GM12874 (cell line): ENCODE results near the gene MGLL.
A peak's percentile ranks its signal among the peaks of the same experiment; 100 is the strongest.

ENCODE experiments used
- TF ChIP-seq, protein P1 (sequence below): IDR thresholded peaks from 2 replicates; pipeline ENCODE4 v1.5.1; 2011; ENCODE audit warnings: low read depth, mild to moderate bottlenecking, control low read depth, low read length, moderate library complexity; ENCODE audit not compliant: insufficient read depth

The MGLL gene

DNA sequence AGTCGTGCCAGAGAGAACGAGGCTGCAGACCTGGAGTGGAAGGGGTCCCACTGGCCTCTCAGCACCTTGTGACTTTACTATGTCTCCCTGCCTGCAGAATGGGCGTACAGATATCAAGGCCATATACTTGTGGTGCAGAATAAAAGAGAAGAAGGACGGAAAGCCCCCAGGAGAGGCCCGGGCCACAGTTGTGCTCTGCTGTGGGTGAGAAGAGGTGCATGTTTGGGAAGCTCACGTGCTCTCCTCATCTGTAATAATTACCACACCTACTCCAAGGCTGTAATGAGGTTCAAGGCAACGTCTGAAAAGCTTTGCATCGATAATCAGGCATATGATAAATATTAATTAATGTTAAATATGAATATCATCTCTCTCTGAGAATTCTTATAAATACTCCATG lies 58.0 kb downstream of the MGLL start:
- TF ChIP-seq, protein P1, sequence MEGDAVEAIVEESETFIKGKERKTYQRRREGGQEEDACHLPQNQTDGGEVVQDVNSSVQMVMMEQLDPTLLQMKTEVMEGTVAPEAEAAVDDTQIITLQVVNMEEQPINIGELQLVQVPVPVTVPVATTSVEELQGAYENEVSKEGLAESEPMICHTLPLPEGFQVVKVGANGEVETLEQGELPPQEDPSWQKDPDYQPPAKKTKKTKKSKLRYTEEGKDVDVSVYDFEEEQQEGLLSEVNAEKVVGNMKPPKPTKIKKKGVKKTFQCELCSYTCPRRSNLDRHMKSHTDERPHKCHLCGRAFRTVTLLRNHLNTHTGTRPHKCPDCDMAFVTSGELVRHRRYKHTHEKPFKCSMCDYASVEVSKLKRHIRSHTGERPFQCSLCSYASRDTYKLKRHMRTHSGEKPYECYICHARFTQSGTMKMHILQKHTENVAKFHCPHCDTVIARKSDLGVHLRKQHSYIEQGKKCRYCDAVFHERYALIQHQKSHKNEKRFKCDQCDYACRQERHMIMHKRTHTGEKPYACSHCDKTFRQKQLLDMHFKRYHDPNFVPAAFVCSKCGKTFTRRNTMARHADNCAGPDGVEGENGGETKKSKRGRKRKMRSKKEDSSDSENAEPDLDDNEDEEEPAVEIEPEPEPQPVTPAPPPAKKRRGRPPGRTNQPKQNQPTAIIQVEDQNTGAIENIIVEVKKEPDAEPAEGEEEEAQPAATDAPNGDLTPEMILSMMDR, result no peak

DNA sequence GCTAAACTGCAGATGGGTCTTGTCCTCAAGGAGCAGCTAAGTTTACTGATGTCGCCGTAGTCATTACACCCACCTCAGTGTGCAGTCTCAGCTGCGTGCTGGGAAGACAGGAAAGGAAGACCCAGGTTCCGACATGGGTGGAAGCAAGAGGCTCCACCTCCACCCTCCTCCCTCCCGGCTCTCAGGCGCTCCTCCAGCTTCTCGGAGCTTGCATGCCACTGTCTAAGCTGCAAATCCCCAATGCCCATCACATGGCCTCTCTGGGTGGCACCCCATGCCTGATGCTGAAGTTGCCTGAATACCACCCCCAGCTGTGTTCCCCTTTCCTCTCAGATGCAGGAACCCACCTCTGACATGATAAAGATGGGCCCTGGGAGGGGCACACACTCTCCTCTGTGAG lies 58.5 kb downstream of the MGLL start:
- TF ChIP-seq, protein P1, result no peak

DNA sequence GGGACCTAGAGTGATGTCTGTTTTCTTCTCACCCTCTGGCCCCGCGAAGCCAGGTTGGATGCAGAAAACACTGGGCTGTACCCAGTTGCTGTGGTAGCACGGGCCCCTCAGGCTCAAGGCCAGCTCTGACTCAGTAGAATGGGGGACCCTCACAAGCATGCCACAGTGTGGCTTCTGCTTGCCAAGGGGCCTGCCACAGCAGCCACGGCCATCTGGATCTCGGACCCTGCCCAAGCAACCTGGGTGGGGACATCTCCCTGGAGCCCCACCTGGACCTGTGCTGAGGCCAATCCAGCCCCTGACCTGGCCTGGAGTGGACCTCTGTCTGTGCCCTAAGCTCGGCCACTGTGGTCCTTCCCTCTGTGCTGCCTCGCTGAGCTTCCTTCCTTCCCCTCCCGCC lies 59.0 kb downstream of the MGLL start:
- TF ChIP-seq, protein P1, result no peak

GRCh38 chr3:127762787-127763105 lies 59.6 kb downstream of the MGLL start:
- TF ChIP-seq, protein P1, result no peak

GRCh38 chr3:127762077-127762786 lies 60.1 kb downstream of the MGLL start:
- TF ChIP-seq, protein P1, result no peak

GRCh38 chr3:127761441-127761801 lies 60.9 kb downstream of the MGLL start:
- TF ChIP-seq, protein P1, result 0 out of 2 replicates have a peak, but pooled peaks have one; percentile 7

- TF ChIP-seq, protein P1, result no peak
Measured at GRCh38 chr3:127760791-127761440, 61.4 kb downstream of the MGLL start.
